Activated B cell treated with CpG ODN at 0.5 μM for 24 hours (primary cell): Measurements from ENCODE around the gene HSD11B1L. TPM values are rescaled to one million over a fixed set of nuclear protein-coding genes. Genes with fewer than 3 reads are reported as not detected.

Experiments used
- ATAC-seq: fragments of 200-7000 bp; cut with Tn5 transposase; one replicate; pipeline ENCODE4 v1.10.0; 2021; ENCODE audit warnings: low read depth, mild to moderate bottlenecking, moderate library complexity
- CTCF ChIA-PET: fragments of 350-600 bp; sonication (Branson Sonifier 250); formaldehyde crosslinking; loops from one replicate; lab custom pipeline; 2021; ENCODE audit warnings: antibody characterized with exemption; lab: Charles Lee
- POLR2A ChIA-PET: fragments of 350-600 bp; sonication (Branson Sonifier 250); formaldehyde crosslinking; loops from one replicate; lab custom pipeline; 2021; ENCODE audit warnings: antibody characterized with exemption; lab: Charles Lee
- DNase-seq: peaks from one replicate; pipeline ENCODE4 v3.0.0; 2022
- H3K27ac Mint-ChIP-seq: one replicate; pipeline ENCODE4 v1.8.0; 2020; ENCODE audit warnings: mixed read lengths
- H3K27me3 Mint-ChIP-seq: one replicate; pipeline ENCODE4 v1.8.0; 2021; ENCODE audit warnings: mixed read lengths
- H3K36me3 Mint-ChIP-seq: one replicate; pipeline ENCODE4 v1.8.0; 2021; ENCODE audit warnings: low read depth, mixed read lengths
- H3K4me1 Mint-ChIP-seq: one replicate; pipeline ENCODE4 v1.8.0; 2021; ENCODE audit warnings: mixed read lengths
- H3K4me3 Mint-ChIP-seq: one replicate; pipeline ENCODE4 v1.8.0; 2020; ENCODE audit warnings: mild to moderate bottlenecking, mixed read lengths
- H3K9me3 Mint-ChIP-seq: one replicate; pipeline ENCODE4 v1.8.0; 2020; ENCODE audit warnings: mixed read lengths
- intact Hi-C: fragments of 100-400 bp; cut with micrococcal nuclease; formaldehyde crosslinking; loops from one replicate; pipeline ENCODE4 v1.15.1; 2024
- total RNA-seq: library from RNA; stranded (reverse); gene quantifications from 2 replicates; pipeline ENCODE4 v1.2.3, GENCODE V29; 2022
- TF ChIP-seq, protein P1 (sequence below): fragments of 200-600 bp; IDR thresholded peaks from one replicate; pipeline ENCODE4 v1.8.0; 2022; ENCODE audit warnings: antibody characterized with exemption, mild to moderate bottlenecking

The HSD11B1L gene
- total RNA-seq, 1 donor from 2014 or later = 1.5 TPM

DNA sequence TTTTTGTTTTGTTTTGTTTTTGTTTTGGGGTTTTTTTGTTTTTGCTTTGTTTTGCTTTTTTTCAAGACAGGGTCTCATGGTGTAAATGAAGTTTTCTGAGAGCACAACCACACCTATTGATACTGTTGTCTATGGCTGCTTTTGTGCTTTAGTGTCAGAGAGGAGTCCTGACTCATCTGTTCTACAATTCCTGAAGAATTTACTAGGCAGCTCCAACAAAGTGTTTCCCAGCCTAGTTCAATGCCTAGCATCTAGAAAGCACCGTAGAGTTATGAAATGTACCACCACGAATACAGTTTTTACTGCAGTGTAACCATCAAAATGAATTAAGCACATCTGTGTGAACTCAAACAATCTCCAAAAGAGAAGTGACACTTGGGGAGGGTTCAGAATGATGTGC, 36.8 kb upstream of the HSD11B1L start:
- POLR2A ChIA-PET = no interaction called here
- Mint-ChIP-seq H3K27me3 (no peaks in the 10 kb centered on the region), H3K4me1 (peaks cover 2% of the 10 kb centered on the region), H3K36me3 (peaks cover 85% of the 10 kb centered on the region), H3K27ac (peak overlapping the region; percentile 41), H3K4me3 (no peak overlapping the region), H3K9me3 (no peaks in the 10 kb centered on the region)
- CTCF ChIA-PET = no interaction called here
- intact Hi-C loops = no loop called here
- no peak for DNase-seq
- TF ChIP-seq, protein P1, sequence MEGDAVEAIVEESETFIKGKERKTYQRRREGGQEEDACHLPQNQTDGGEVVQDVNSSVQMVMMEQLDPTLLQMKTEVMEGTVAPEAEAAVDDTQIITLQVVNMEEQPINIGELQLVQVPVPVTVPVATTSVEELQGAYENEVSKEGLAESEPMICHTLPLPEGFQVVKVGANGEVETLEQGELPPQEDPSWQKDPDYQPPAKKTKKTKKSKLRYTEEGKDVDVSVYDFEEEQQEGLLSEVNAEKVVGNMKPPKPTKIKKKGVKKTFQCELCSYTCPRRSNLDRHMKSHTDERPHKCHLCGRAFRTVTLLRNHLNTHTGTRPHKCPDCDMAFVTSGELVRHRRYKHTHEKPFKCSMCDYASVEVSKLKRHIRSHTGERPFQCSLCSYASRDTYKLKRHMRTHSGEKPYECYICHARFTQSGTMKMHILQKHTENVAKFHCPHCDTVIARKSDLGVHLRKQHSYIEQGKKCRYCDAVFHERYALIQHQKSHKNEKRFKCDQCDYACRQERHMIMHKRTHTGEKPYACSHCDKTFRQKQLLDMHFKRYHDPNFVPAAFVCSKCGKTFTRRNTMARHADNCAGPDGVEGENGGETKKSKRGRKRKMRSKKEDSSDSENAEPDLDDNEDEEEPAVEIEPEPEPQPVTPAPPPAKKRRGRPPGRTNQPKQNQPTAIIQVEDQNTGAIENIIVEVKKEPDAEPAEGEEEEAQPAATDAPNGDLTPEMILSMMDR = no peak
- no peak for ATAC-seq

DNA sequence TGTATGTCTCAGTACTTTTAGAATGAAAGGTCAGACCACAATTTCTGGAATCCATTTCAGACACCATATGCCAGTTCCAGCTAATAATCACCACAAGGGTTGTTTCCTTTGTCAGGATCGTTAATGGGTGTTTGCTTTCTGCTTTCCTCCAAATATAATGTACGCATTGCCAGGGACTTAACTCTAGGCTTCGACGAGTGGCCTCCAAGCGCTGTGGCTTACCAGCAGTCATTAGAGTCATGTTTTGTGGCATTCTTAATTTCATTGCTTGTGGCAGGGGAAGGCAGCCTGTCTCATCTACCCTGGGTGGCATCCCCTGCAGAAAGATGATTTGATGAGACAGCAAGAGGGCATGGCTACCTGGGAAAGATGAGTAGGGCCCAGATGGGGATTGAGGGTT, 35.4 kb upstream of the HSD11B1L start:
- Mint-ChIP-seq H3K36me3 (peaks cover 89% of the 10 kb centered on the region), H3K27me3 (no peaks in the 10 kb centered on the region), H3K4me3 (no peak overlapping the region), H3K4me1 (no peaks in the 10 kb centered on the region), H3K27ac (no peak overlapping the region), H3K9me3 (no peaks in the 10 kb centered on the region)
- POLR2A ChIA-PET = no interaction called here
- DNase-seq = no peak
- TF ChIP-seq, protein P1 = no peak
- intact Hi-C loops = no loop called here
- CTCF ChIA-PET = interaction anchor here (1.2 kb wide), 1 partner anchor 41 kb away, joined by 3 read pairs; no protein-coding TSS in a partner anchor
- no peak for ATAC-seq

DNA sequence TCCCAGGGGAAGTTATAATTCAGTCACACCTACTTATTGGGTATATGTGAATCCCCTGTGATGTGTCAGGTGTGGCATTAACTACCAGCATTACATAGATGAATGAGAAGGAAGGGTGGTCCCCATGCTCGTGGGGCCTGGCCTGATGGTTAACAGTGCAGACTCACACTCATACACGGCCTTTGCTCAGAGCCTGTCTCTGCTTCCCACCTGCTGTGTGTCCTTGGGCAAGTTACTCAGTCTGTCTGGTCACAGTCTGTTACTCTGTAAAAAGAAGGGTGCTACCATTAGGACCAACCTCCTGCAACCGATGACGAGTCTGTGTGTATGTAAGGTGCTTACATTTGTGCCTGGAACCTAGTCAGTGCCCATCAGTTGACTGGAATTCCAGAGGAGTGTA, 34.1 kb upstream of the HSD11B1L start:
- ATAC-seq (no peak), DNase-seq (no peak)
- intact Hi-C loops = no loop called here
- no peaks in the 10 kb centered on the region for H3K9me3 Mint-ChIP-seq
- H3K27me3 Mint-ChIP-seq = no peaks in the 10 kb centered on the region
- no peaks in the 10 kb centered on the region for H3K4me1 Mint-ChIP-seq
- no peak overlapping the region for H3K27ac Mint-ChIP-seq
- H3K4me3 Mint-ChIP-seq = no peak overlapping the region
- TF ChIP-seq, protein P1 = no peak
- peaks cover 92% of the 10 kb centered on the region for H3K36me3 Mint-ChIP-seq
- ChIA-PET POLR2A (no interaction called here), CTCF (no interaction called here)

DNA sequence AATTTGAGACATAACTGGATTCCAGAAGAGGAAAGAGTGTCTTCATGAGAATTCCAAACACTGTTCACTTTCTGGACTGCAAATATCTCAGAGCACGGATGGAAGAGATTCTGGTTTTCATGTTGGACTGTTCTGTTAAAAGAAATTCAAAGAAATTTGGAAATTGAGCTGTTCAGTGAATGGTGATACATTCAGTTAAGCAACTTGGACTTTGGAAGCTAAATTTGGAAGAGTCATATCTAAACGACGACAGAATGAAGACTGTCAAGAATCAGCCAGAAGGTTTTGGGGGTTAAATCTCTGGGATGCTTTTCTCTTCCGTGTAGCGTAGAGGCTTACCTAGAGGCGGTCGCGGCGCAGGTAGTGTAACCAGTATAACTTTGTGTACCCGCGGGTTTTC, 32.4 kb upstream of the HSD11B1L start:
- ChIA-PET CTCF (no interaction called here), POLR2A (no interaction called here)
- DNase-seq (no peak), ATAC-seq (no peak)
- no peaks in the 10 kb centered on the region for H3K4me1 Mint-ChIP-seq
- TF ChIP-seq, protein P1 = no peak
- no peak overlapping the region for H3K4me3 Mint-ChIP-seq
- intact Hi-C loops = no loop called here
- H3K9me3 Mint-ChIP-seq = no peaks in the 10 kb centered on the region
- no peaks in the 10 kb centered on the region for H3K27me3 Mint-ChIP-seq
- H3K27ac Mint-ChIP-seq = no peak overlapping the region
- peaks cover 94% of the 10 kb centered on the region for H3K36me3 Mint-ChIP-seq

DNA sequence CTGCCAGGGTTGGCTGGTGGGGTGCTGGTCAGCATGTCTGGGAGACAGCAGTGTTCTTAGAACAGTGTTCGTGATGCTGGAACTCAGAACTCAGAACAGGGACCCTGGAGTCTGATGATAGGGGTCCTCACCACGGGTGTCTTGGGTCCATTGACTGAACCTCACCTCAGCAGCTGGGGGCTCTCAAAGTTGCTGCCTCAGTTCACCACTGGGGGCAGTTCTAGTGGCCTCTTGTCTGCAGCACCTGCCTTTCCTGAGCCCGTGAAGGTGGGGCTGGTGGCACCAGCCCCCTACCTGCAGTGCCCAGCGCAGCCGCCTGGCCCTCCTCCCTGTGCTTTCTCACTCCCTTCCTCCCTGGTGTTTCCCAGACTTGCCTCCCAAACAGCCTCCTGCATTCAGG, 29.5 kb upstream of the HSD11B1L start:
- intact Hi-C loops = no loop called here
- H3K36me3 Mint-ChIP-seq = peaks cover 91% of the 10 kb centered on the region
- CTCF ChIA-PET = no interaction called here

More for the DNA sequence above, 29.5 kb upstream of the HSD11B1L start:
- Mint-ChIP-seq H3K27ac (no peak overlapping the region), H3K27me3 (no peaks in the 10 kb centered on the region), H3K4me1 (no peaks in the 10 kb centered on the region), H3K4me3 (no peak overlapping the region), H3K9me3 (no peaks in the 10 kb centered on the region)
- ATAC-seq = no peak
- POLR2A ChIA-PET = interaction anchor here (1.3 kb wide), 1 partner anchor 29 kb away, joined by 3 read pairs; the partner anchor contains the start of genes SAFB and SAFB2
- DNase-seq = no peak
- TF ChIP-seq, protein P1 = no peak
